ENCODE data around the gene ANO10. TPM values are rescaled to one million over a fixed set of nuclear protein-coding genes. Genes with fewer than 3 reads are reported as not detected.

ANO10 gene
- total and polyA plus RNA-seq, 2 donors (not counting 3 experiments of a cell fraction or from before 2014, with no cell fraction given), result 28.4 to 45.8 TPM

DNA sequence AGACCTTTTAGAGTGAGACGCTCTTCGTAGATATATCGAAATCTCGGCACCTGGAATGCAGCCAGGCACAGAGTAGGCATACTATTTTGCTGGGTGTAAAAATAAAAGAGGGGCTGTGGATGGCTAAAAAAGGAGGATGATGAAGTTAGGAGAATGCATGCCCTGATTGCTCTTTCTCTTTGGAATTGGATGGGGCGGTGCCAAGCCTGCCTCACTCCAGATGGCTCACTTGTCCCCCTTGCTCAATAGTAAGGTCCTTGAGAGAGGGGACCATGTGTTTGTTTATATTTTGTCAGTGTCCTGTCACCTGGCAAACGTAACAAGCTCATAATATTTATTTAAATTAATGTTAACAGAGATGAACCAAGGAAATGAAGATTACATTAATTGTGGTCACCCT is 302.4 kb downstream of the ANO10 start:
- Histone ChIP-seq H4K20me1 (replicated peaks; ENCODE audit: control insufficient read depth, extremely low read depth, insufficient read depth, low read length) (peaks cover 34% of the 10 kb centered on the region), H3K36me3 (ENCODE audit: control insufficient read depth in 2 of 2, extremely low read depth in 1 of 2, insufficient read depth in 2 of 2, low read length in 2 of 2) (peaks cover 8 to 12% of the 10 kb centered on the region in 2 experiments), H2AFZ (ENCODE audit: low read depth, low read length) (no peak overlapping the region), H3K9me3 (replicated peaks; ENCODE audit: control insufficient read depth, insufficient read depth, low read length) (no peaks in the 10 kb centered on the region), H3K4me2 (ENCODE audit: insufficient read depth, low read length) (no peak overlapping the region), H3K27me3 (ENCODE audit: control insufficient read depth in 2 of 2, insufficient read depth in 2 of 2, low read length in 2 of 2) (no peaks in the 10 kb centered on the region), H3K79me2 (ENCODE audit: control insufficient read depth, insufficient read depth, low read length) (peaks cover 100% of the 10 kb centered on the region), H3K9ac (replicated peaks; ENCODE audit: extremely low read depth, insufficient read depth, low read length) (no peak overlapping the region), H3K4me1 (ENCODE audit: control insufficient read depth, extremely low read depth, insufficient read depth, low read length) (peaks cover 30% of the 10 kb centered on the region), H3K4me3 (replicated peaks in 1 of 3; ENCODE audit: insufficient read depth in 1 of 3, low read depth in 1 of 3, low read length in 3 of 3) (no peak overlapping the region), H3K27ac (ENCODE audit: insufficient read depth, low read depth, low read length) (no peak overlapping the region), H3K9me1 (replicated peaks; ENCODE audit: control insufficient read depth, extremely low read depth, insufficient read depth, low read length) (no peaks in the 10 kb centered on the region)
- intact Hi-C loops (cut with micrococcal nuclease), result no loop called here
- dilution Hi-C loops (cut with MboI; ENCODE audit: extremely low pct_ligation_motif_present, low sequenced_read_pairs), result no loop called here
- FAIRE-seq (no peak), DNase-seq (ENCODE audit: low read depth, low spot score) (no peak)
- ChIA-PET CTCF (interaction anchor here (0.9 to 3.9 kb wide), 2 partner anchors 96 to 184 kb away, joined by 3 to 18 read pairs; no protein-coding TSS in a partner anchor), POLR2A (no interaction called here)
- BruUV-seq (replicated peaks), result no TSS peak
- no peak for TF ChIP-seq POLR2A (IDR thresholded peaks at IDR 0.05; ENCODE audit: low read depth, low read length)
- TF ChIP-seq, protein P1, sequence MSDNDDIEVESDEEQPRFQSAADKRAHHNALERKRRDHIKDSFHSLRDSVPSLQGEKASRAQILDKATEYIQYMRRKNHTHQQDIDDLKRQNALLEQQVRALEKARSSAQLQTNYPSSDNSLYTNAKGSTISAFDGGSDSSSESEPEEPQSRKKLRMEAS (IDR thresholded peaks at IDR 0.05; ENCODE audit: insufficient read depth, insufficient read length), result no peak
- TF ChIP-seq, protein P2, sequence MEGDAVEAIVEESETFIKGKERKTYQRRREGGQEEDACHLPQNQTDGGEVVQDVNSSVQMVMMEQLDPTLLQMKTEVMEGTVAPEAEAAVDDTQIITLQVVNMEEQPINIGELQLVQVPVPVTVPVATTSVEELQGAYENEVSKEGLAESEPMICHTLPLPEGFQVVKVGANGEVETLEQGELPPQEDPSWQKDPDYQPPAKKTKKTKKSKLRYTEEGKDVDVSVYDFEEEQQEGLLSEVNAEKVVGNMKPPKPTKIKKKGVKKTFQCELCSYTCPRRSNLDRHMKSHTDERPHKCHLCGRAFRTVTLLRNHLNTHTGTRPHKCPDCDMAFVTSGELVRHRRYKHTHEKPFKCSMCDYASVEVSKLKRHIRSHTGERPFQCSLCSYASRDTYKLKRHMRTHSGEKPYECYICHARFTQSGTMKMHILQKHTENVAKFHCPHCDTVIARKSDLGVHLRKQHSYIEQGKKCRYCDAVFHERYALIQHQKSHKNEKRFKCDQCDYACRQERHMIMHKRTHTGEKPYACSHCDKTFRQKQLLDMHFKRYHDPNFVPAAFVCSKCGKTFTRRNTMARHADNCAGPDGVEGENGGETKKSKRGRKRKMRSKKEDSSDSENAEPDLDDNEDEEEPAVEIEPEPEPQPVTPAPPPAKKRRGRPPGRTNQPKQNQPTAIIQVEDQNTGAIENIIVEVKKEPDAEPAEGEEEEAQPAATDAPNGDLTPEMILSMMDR (IDR thresholded peaks at IDR 0.05; ENCODE audit: extremely low read depth in 1 of 2, insufficient read depth in 1 of 2, low read depth in 1 of 2, low read length in 2 of 2), result no peak
- TF ChIP-seq JUN (IDR thresholded peaks at IDR 0.05; ENCODE audit: borderline replicate concordance, insufficient read depth, insufficient read length, low read depth), result no peak
- TF ChIP-seq MYC (IDR thresholded peaks at IDR 0.05; ENCODE audit: low read depth, low read length), result no peak
- no peak for TF ChIP-seq POLR2AphosphoS5 (IDR thresholded peaks at IDR 0.05; ENCODE audit: insufficient read depth, low read depth, low read length)
- no peak for TF ChIP-seq EZH2 (IDR thresholded peaks at IDR 0.05; ENCODE audit: borderline replicate concordance, low read depth, low read length, severe bottlenecking)
- no peak for TF ChIP-seq GATA2 (IDR thresholded peaks at IDR 0.05; ENCODE audit: insufficient read depth, insufficient read length, low read depth, low read length)
- TF ChIP-seq FOS (IDR thresholded peaks at IDR 0.05; ENCODE audit: borderline replicate concordance, insufficient read depth, low read length), result no peak
